A549 (cell line): ENCODE measurements around the gene UTF1.

Experiments used
- BHLHE40 ChIP-seq: IDR thresholded peaks from 2 replicates; pipeline ENCODE4 v1.6.1; 2012; ENCODE audit warnings: low read depth, low read length, inconsistent platforms
- CEBPB ChIP-seq, 2 experiments: fragments of >200 bp in 1 of 2; sonication (Bioruptor Twin) in 1 of 2; formaldehyde crosslinking in 1 of 2; IDR thresholded peaks; 2 replicates each; pipeline ENCODE4 v1.6.1; 2012 to 2016
- CTCF ChIP-seq: fragments of >200 bp; sonication (Bioruptor Twin); formaldehyde crosslinking; IDR thresholded peaks from 3 replicates; pipeline ENCODE4 v1.5.1; 2016

- TF ChIP-seq CEBPB (IDR thresholded peaks at IDR 0.05) (no peak), CTCF (no peak), BHLHE40 (no peak)
Measured at GRCh38 chr10:133261726-133262325, 31.8 kb downstream of the UTF1 start.
